Activated naive CD4-positive, alpha-beta T cell treated with anti-CD3 and anti-CD28 coated beads, Interleukin-2, amount 10 ng/mL, durations not matched to agents 7 days and 5 days (primary cell): Measurements from ENCODE around the gene SPEF1.

Source experiments
- CTCF ChIA-PET: fragments of 350-600 bp; sonication (Branson Sonifier 250); formaldehyde crosslinking; loops from one replicate; lab custom pipeline; 2021; ENCODE audit warnings: antibody characterized with exemption; lab: Charles Lee
- DNase-seq: peaks from one replicate; pipeline ENCODE4 v3.0.0-alpha.2; 2020
- H3K27ac Mint-ChIP-seq: one replicate; pipeline ENCODE4 v1.8.0; 2021; ENCODE audit warnings: mild to moderate bottlenecking, moderate library complexity, mixed read lengths
- H3K27me3 Mint-ChIP-seq: one replicate; pipeline ENCODE4 v1.8.0; 2021; ENCODE audit warnings: mild to moderate bottlenecking, mixed read lengths
- H3K36me3 Mint-ChIP-seq: one replicate; pipeline ENCODE4 v1.8.0; 2021; ENCODE audit warnings: mixed read lengths
- H3K4me1 Mint-ChIP-seq: one replicate; pipeline ENCODE4 v1.8.0; 2021; ENCODE audit warnings: mixed read lengths
- H3K4me3 Mint-ChIP-seq: one replicate; pipeline ENCODE4 v1.8.0; 2021; ENCODE audit warnings: mild to moderate bottlenecking, moderate library complexity, mixed read lengths
- H3K9me3 Mint-ChIP-seq: one replicate; pipeline ENCODE4 v1.8.0; 2021; ENCODE audit warnings: mixed read lengths

Gene SPEF1

DNA sequence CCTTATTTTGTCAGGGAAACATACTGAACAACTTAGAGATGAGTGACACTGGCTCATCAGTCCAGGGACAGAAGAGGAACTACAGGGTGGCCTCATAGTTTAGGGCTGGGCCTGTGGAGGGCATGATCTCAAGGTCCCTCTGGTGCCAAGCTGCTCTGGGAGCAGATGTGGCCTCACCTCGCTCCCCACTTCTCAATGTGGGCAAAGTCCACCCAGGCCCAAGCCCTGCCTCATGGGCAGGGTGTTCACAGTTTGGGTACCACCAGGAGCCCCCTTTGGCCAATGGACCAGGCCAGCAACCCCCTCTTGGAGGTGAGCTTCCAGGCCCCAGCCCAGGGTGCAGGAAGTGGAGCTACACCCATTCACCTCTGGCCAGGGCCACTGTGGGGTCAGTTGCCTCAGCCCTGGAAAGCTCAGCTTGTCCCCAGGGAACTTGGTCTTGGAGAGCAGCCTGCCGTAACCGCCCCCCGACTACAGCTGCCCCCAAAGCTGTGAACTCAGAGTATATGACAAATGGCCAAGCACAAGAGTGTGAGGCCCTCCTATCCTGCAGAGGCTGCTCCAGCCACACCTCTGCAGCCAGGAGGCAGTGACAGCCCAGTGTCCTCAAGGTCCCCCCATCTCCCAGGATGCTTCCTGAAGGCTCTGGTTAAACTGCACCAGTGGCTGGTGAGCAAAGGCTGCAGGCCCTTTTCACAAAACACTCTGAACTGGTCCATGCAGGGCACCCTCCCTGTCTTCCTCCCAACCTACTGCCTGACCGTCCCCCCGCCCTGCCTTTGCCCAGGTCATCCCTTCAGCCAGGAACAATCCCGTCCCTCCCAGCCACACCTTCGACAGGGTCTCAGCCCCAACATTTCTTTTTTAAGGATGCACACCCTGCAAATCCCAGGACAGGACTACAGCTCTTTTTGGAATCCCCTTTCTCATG, 17.3 kb downstream of the SPEF1 start:
- Mint-ChIP-seq H3K4me3 (no peak overlapping the region), H3K9me3 (no peaks in the 10 kb centered on the region), H3K27me3 (no peaks in the 10 kb centered on the region), H3K36me3 (no peaks in the 10 kb centered on the region), H3K27ac (no peak overlapping the region), H3K4me1 (peaks cover 26% of the 10 kb centered on the region)
- DNase-seq: no peak
- CTCF ChIA-PET: interaction anchor here (0.7 to 1.5 kb wide), 3 partner anchors 9 to 91 kb away, joined by 3 to 5 read pairs (median 4); no protein-coding TSS in a partner anchor

DNA sequence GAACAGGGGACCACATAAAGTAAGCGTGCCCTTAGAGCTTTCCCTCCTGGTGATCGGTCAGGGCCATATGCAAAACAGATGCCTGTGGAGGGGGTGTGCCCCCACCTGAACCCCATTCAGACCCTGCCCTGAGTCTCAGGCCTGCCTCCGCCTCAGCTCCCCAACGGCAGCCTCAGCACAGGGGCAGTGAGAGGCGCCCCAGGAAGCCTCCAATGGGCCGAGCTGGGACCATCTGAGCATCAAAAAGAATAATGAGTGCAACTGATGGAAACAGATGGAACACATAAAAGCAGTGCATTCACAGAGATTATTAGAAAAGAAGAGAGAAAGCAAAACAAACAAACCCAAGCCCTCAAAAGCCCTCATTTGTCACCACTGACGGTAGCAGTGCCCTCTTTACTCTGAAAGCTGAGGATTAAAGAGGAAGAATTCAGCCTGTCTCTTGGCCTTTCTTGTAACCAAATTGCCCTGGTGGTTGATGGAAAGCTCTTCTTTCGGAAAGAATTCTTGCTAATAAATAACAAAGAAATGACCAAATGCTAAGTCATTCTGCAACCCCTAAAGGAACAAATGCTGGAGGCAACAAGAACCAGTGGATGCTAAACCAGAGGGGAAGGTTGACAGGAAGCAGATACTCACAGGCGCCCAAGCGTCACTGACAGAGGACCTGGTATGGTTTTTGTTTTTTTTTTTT, 20.4 kb downstream of the SPEF1 start:
- peaks cover 6% of the 10 kb centered on the region for H3K4me1 Mint-ChIP-seq
- H3K27ac Mint-ChIP-seq: no peak overlapping the region
- H3K4me3 Mint-ChIP-seq: no peak overlapping the region
- H3K9me3 Mint-ChIP-seq: no peaks in the 10 kb centered on the region
- no peaks in the 10 kb centered on the region for H3K27me3 Mint-ChIP-seq
- DNase-seq: no peak
- H3K36me3 Mint-ChIP-seq: peaks cover 3% of the 10 kb centered on the region
- CTCF ChIA-PET: interaction anchor here (1.3 kb wide), 1 partner anchor 50 kb away, joined by 3 read pairs; no protein-coding TSS in a partner anchor

DNA sequence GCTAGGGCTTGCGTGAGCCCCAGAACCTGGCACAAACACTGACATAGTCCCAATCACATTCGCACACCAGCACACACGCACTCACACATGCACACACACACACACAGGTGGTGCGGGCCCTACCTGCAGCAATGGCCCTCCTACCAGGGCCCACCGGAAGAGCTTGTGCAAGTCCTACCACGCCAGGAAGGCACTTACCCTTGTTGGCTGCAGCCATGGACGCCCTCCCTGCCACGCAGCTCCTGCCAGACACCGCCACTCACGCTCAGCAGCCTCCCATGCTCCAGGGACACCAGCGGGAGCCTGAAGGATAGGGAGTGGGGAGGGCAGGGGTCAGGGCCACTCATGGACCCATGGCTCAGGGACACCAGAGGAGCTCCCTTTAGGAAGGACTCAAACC, 21.4 kb downstream of the SPEF1 start:
- H3K4me3 Mint-ChIP-seq: no peak overlapping the region
- peaks cover 3% of the 10 kb centered on the region for H3K36me3 Mint-ChIP-seq
- no peaks in the 10 kb centered on the region for H3K4me1 Mint-ChIP-seq
- no peak for DNase-seq
- CTCF ChIA-PET: interaction anchor here (1.2 to 1.3 kb wide), 2 partner anchors 10 to 49 kb away, joined by 3 read pairs; no protein-coding TSS in a partner anchor
- H3K27me3 Mint-ChIP-seq: no peaks in the 10 kb centered on the region
- no peaks in the 10 kb centered on the region for H3K9me3 Mint-ChIP-seq
- H3K27ac Mint-ChIP-seq: no peak overlapping the region

DNA sequence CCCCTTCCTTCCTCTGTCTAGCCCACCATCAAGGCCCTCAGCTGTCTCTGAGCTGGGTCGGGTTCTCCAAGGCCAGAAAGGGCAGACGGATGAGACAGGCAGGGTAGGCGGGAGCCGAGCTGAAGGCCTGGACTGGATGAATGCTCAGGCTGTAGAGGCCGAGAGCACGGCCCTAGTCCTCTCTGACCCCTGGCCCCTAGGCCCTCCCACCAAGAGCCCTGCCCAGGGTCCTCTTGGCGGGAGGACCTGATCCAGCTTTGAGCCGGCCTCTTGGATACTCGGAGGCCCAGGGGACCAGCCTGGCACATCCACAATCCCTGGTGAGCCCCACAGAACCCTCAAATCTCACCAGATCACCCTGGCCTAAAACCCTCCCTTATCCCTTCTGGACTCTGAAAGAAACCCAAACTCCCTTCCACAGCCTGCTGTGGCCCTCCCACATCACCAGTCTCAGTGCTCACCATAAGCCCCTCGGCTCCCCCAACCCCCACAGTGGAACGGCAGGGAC, 21.9 kb downstream of the SPEF1 start:
- Mint-ChIP-seq H3K27ac (no peak overlapping the region), H3K27me3 (no peaks in the 10 kb centered on the region), H3K4me1 (no peaks in the 10 kb centered on the region)

DNA sequence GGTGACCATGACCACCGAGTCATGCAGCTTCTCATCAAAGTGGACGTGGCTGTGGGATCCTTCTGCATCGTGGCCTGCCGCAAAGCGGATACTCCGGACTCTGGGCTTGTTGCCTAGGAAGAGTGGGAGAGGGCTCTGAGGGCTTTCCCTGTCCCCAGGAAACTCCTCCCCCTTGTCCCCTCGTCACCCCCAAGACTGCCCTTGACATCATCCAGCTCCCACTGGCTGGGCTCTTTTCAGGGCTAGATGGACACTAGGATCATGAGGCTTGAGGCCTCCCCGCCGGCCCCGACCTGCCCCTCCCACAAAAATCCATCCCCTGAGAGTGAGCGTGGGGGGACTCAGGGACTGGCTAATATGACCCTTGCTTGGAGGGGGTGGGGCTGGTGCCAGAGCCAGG, 22.7 kb downstream of the SPEF1 start:
- no peak overlapping the region for H3K4me3 Mint-ChIP-seq
- H3K27ac Mint-ChIP-seq: no peak overlapping the region
- H3K4me1 Mint-ChIP-seq: no peaks in the 10 kb centered on the region
- no peaks in the 10 kb centered on the region for H3K9me3 Mint-ChIP-seq
- no peak for DNase-seq
- CTCF ChIA-PET: interaction anchor here (1.0 to 2.5 kb wide), 4 partner anchors 9 to 13 kb away, joined by 3 to 11 read pairs (median 3); partner anchors contain the start of gene ADISSP
- H3K27me3 Mint-ChIP-seq: no peaks in the 10 kb centered on the region
- peaks cover 3% of the 10 kb centered on the region for H3K36me3 Mint-ChIP-seq

More for the DNA sequence above, 21.9 kb downstream of the SPEF1 start:
- Mint-ChIP-seq H3K9me3 (no peaks in the 10 kb centered on the region), H3K4me3 (no peak overlapping the region), H3K36me3 (peaks cover 3% of the 10 kb centered on the region)
- CTCF ChIA-PET: interaction anchor here (1.0 to 1.2 kb wide), 4 partner anchors 8 to 12 kb away, joined by 3 read pairs; partner anchors contain the start of gene ADISSP
- no peak for DNase-seq

DNA sequence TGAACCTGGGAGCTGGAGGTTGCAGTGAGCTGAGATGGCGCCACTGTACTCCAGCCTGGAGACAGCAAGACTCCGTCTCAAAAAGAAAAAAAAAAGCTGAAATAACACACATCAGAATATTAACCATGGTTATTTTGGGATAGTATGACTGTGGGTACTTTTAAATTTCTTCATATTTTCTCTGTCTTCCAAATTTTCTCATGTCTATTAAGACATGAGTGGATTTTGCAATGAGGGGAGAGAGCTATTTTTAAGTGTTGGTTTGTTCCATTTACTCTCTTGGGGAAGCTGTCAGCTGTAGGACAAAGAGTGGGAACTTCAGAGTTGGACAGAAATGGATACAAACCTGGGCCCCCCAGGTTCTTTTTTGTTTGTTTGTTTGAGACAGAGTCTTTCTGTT, 24.0 kb downstream of the SPEF1 start:
- CTCF ChIA-PET: interaction anchor here (0.9 to 2.5 kb wide), 4 partner anchors 9 to 46 kb away, joined by 4 to 11 read pairs (median 4); partner anchors contain the start of gene SPEF1
- no peak overlapping the region for H3K4me3 Mint-ChIP-seq
- H3K4me1 Mint-ChIP-seq: peaks cover 9% of the 10 kb centered on the region
- H3K36me3 Mint-ChIP-seq: peaks cover 3% of the 10 kb centered on the region
- DNase-seq: no peak
- H3K9me3 Mint-ChIP-seq: no peaks in the 10 kb centered on the region
- no peak overlapping the region for H3K27ac Mint-ChIP-seq
- H3K27me3 Mint-ChIP-seq: no peaks in the 10 kb centered on the region

DNA sequence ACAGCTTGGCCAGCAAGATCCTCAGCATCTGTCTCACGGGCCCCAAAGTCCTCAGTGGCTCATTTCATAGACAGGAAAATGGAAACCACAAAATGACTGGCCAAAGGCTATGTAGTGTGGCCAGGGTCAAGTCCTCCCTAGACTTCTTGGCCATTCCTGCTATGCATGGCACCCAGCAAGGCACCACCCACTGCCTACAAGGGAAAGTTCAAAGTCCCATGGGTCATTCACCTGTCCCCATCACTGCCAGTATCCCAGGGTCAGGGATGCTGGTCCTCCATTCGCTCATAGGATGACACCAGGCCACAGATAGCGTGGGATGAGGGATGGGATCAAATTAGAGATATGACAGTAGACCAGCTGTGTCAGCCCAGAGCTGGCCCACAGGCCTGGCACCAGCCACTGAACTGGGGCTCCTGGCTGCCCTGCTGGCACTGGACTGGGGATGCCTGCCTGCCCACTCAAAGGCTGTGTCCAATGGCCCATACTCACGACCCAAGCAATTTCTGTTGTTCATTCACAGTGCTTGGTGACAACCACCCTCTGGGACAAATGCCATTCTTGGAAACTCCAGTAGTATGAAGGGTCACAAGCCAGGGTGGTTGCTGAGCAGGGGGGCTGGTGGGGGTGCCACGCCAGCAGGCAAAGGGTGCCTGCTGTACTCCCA, 25.3 kb downstream of the SPEF1 start:
- Mint-ChIP-seq H3K4me1 (peaks cover 14% of the 10 kb centered on the region), H3K27ac (no peak overlapping the region), H3K4me3 (no peak overlapping the region), H3K27me3 (no peaks in the 10 kb centered on the region), H3K36me3 (peaks cover 3% of the 10 kb centered on the region), H3K9me3 (no peaks in the 10 kb centered on the region)
- no peak for DNase-seq
- CTCF ChIA-PET: interaction anchor here (1.2 to 4.1 kb wide), 3 partner anchors 13 to 68 kb away, joined by 3 to 30 read pairs (median 4); partner anchors contain the start of genes ADISSP and AP5S1

DNA sequence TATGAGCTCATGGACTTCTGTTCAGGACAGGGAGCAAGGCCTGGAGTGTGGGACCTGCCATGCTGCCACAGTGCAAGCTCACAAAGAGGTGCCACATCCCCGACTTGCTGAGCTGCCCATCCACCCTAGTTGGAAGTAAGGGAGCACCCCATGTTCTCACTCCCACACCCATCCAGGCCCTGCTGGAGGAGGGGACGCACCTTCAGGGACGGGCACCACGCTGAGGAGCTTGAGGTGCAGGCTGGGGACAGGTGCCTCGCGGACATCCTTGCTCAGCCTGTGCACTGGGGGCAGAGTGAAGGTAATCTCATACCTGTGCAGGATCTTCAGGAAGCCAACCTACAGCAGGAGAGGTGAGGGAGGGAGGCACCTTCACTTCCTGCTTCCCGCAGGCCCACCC, 26.0 kb downstream of the SPEF1 start:
- CTCF ChIA-PET: interaction anchor here (0.5 to 4.1 kb wide), 4 partner anchors 13 to 70 kb away, joined by 3 to 30 read pairs (median 4); partner anchors contain the start of genes ADISSP and AP5S1
- Mint-ChIP-seq H3K9me3 (no peaks in the 10 kb centered on the region), H3K4me1 (peaks cover 15% of the 10 kb centered on the region), H3K27me3 (peaks cover 5% of the 10 kb centered on the region), H3K36me3 (peaks cover 3% of the 10 kb centered on the region), H3K4me3 (no peak overlapping the region), H3K27ac (no peak overlapping the region)
- no peak for DNase-seq

DNA sequence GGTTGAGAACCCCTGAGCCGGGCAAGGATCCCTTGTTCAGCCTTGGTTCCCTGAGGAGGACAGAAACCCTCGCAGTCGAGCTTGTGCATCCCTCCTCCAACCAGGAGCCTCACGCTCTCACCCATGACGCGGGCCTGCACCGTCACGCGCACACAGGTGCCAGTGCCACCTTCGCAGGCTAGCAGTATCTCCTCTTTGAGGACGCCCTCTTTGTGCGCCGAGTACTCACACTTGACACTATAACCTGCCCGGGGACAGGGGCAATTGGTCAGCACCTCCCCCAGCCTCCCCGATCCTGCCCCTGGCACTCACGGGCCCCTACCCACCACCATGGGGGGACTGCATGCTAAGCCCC, 27.0 kb downstream of the SPEF1 start:
- CTCF ChIA-PET: interaction anchor here (1.1 to 4.1 kb wide), 6 partner anchors 8 to 78 kb away, joined by 4 to 30 read pairs (median 6); partner anchors contain the start of genes ADISSP and CENPB
- Mint-ChIP-seq H3K36me3 (peaks cover 3% of the 10 kb centered on the region), H3K4me3 (no peak overlapping the region), H3K9me3 (no peaks in the 10 kb centered on the region), H3K4me1 (peaks cover 15% of the 10 kb centered on the region), H3K27ac (no peak overlapping the region), H3K27me3 (peaks cover 9% of the 10 kb centered on the region)
- no peak for DNase-seq

DNA sequence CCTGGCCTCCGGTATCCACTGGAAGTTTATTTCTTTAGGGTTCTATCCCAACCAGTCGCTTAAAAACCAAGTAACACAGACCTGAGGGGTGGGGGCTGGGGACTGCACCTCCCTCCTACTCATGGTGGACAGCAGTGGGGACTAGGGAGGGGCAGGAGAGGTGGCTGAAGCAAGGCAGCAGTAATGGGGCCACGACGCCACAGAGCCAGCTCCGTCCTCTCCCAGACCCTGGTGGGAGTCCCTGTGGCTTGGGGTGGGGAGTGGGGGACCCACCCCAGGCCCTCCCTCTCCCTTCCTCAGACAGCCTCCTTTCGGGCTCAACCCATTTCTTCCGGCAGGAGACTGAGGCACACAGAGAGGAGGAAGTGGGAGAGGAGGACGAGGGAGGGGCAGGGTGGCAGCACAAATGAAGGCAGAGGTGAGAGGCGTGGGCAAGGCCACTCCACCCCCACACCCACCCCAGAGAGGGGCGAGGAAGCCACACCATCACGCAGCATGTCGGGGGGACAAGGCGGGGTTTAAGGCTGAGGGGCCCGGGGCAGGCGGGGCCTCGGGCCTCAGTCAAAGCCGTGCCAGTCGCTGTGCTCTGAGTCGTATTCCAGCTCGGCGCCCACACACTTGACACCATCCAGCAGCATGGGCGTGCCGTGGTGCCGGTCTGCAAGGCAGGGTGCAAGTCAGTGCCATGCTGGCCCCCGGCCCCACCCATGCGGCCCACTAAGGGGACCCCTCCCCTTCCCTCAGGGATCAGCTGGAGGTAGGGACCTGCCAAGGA, 27.6 kb downstream of the SPEF1 start:
- Mint-ChIP-seq H3K27ac (no peak overlapping the region), H3K9me3 (no peaks in the 10 kb centered on the region), H3K36me3 (peaks cover 3% of the 10 kb centered on the region), H3K4me1 (peaks cover 15% of the 10 kb centered on the region), H3K27me3 (peaks cover 13% of the 10 kb centered on the region), H3K4me3 (no peak overlapping the region)
- no peak for DNase-seq
- CTCF ChIA-PET: interaction anchor here (0.9 to 4.1 kb wide), 13 partner anchors 9 to 77 kb away, joined by 3 to 30 read pairs (median 5); partner anchors contain the start of genes ADISSP, CENPB and SPEF1

DNA sequence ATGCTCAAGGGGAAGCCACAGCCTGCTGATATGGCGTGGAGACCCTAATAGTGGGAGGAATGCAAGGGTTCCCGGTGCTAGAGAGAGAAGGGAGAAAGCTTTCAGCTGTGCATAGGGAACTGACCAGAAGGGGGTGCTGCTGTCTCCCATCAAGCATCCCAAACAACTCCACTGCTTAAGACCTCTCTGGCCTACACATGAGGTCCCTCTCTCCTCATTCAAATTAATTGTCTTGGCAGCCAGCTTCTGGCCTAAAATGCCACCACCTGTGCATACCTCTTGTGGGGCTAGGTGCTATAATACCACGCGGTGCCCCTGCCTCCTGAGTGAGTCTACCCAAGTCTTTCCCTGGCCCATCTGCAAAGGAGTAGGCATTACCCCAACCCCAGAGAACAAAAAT, 28.1 kb downstream of the SPEF1 start:
- H3K27ac Mint-ChIP-seq: no peak overlapping the region
- peaks cover 1% of the 10 kb centered on the region for H3K36me3 Mint-ChIP-seq
- CTCF ChIA-PET: interaction anchor here (0.8 to 4.1 kb wide), 14 partner anchors 9 to 102 kb away, joined by 3 to 30 read pairs (median 4); partner anchors contain the start of genes ADISSP, CENPB and SPEF1
- peaks cover 19% of the 10 kb centered on the region for H3K27me3 Mint-ChIP-seq
- no peak overlapping the region for H3K4me3 Mint-ChIP-seq
- no peaks in the 10 kb centered on the region for H3K9me3 Mint-ChIP-seq
- peak; percentile 76 for DNase-seq
- peaks cover 15% of the 10 kb centered on the region for H3K4me1 Mint-ChIP-seq

DNA sequence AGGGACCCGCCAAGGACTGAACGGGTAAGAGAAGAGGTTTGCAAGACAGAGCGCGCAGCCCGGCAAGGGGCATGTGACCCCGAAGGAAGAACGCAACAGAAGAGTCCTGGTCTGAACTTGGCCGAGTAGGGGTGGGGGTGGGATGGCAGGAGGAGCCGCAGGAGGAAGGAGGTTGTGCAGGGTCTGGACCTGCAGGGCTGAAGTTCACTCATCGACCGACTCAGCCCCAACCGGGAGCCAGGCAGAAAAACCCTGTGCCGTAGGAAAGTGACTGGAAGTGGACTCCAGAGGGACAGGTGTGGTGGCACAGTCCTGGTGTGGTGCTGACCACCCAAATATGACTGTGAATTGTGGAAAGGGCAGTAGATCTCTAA, 28.9 kb downstream of the SPEF1 start:
- H3K9me3 Mint-ChIP-seq: no peaks in the 10 kb centered on the region
- no peak for DNase-seq
- peaks cover 15% of the 10 kb centered on the region for H3K4me1 Mint-ChIP-seq
- H3K4me3 Mint-ChIP-seq: peak overlapping the region; percentile 60
- no peaks in the 10 kb centered on the region for H3K36me3 Mint-ChIP-seq
- no peak overlapping the region for H3K27ac Mint-ChIP-seq
- H3K27me3 Mint-ChIP-seq: peaks cover 26% of the 10 kb centered on the region
- CTCF ChIA-PET: interaction anchor here (0.8 to 4.1 kb wide), 12 partner anchors 9 to 103 kb away, joined by 3 to 30 read pairs (median 4); partner anchors contain the start of genes ADISSP, CENPB and SPEF1
